IPS-20b (cell line): ENCODE measurements around the gene IGSF21.
"Not testable (repeated sequence)": the region's sequence is repeated elsewhere in the genome, so short reads cannot be mapped to it uniquely, and the experiment has no call there.

Source experiments
- H3K27ac ChIP-seq: one replicate; pipeline ENCODE4 v1.5.1; 2013; ENCODE audit warnings: low read length
- H3K27me3 ChIP-seq: 2 replicates; pipeline ENCODE4 v1.6.1; 2013; ENCODE audit warnings: mild to moderate bottlenecking, low read length, inconsistent platforms; ENCODE audit not compliant: insufficient read depth
- H3K36me3 ChIP-seq: 2 replicates; pipeline ENCODE4 v1.6.1; 2013; ENCODE audit warnings: low read depth, mild to moderate bottlenecking, inconsistent platforms, low read length, moderate library complexity; ENCODE audit not compliant: insufficient read depth
- H3K4me1 ChIP-seq: 2 replicates; pipeline ENCODE4 v1.6.1; 2013; ENCODE audit warnings: mild to moderate bottlenecking, control low read depth, inconsistent platforms, low read length, moderate library complexity; ENCODE audit not compliant: insufficient read depth
- H3K4me3 ChIP-seq: 2 replicates; pipeline ENCODE4 v1.5.1; 2013; ENCODE audit warnings: mild to moderate bottlenecking, low read length, inconsistent platforms
- H3K9ac ChIP-seq: 2 replicates; pipeline ENCODE4 v1.6.1; 2013; ENCODE audit warnings: low read depth, mild to moderate bottlenecking, inconsistent platforms, low read length, moderate library complexity
- H3K9me3 ChIP-seq: 2 replicates; pipeline ENCODE4 v1.6.1; 2013; ENCODE audit warnings: mild to moderate bottlenecking, low read depth, low read length, inconsistent platforms; ENCODE audit not compliant: insufficient read depth

Gene IGSF21

GRCh38 chr1:18372505-18372904 lies 264.9 kb downstream of the IGSF21 start:
- not testable (repeated sequence) for H3K36me3 ChIP-seq, H3K27ac ChIP-seq, H3K27me3 ChIP-seq, H3K4me1 ChIP-seq, H3K9ac ChIP-seq, H3K4me3 ChIP-seq, H3K9me3 ChIP-seq

GRCh38 chr1:18373151-18373550 lies 265.6 kb downstream of the IGSF21 start:
- Histone ChIP-seq H3K36me3 (no peaks in the 10 kb centered on the region), H3K27me3 (no peaks in the 10 kb centered on the region), H3K27ac (no peak overlapping the region), H3K9me3 (no peaks in the 10 kb centered on the region), H3K9ac (no peak overlapping the region), H3K4me1 (no peaks in the 10 kb centered on the region), H3K4me3 (no peak overlapping the region)

- no peaks in the 10 kb centered on the region for H3K4me1 ChIP-seq
- no peaks in the 10 kb centered on the region for H3K36me3 ChIP-seq
- no peak overlapping the region for H3K9ac ChIP-seq
- H3K27ac ChIP-seq: no peak overlapping the region
- no peak overlapping the region for H3K4me3 ChIP-seq
- H3K9me3 ChIP-seq: no peaks in the 10 kb centered on the region
- no peaks in the 10 kb centered on the region for H3K27me3 ChIP-seq
Measured at GRCh38 chr1:18373882-18374493, 266.4 kb downstream of the IGSF21 start.

- no peaks in the 10 kb centered on the region for H3K9me3 ChIP-seq
- no peaks in the 10 kb centered on the region for H3K36me3 ChIP-seq
- no peaks in the 10 kb centered on the region for H3K4me1 ChIP-seq
- H3K4me3 ChIP-seq: no peak overlapping the region
- H3K9ac ChIP-seq: no peak overlapping the region
- no peak overlapping the region for H3K27ac ChIP-seq
- H3K27me3 ChIP-seq: no peaks in the 10 kb centered on the region
Measured at GRCh38 chr1:18376661-18377060, 269.1 kb downstream of the IGSF21 start.

GRCh38 chr1:18380288-18380687 lies 272.7 kb downstream of the IGSF21 start:
- Histone ChIP-seq H3K9ac (no peak overlapping the region), H3K4me1 (no peaks in the 10 kb centered on the region; the same call in 1 of the 2 replicates), H3K27me3 (peaks cover 6% of the 10 kb centered on the region; the same call in 1 of the 2 replicates), H3K9me3 (no peaks in the 10 kb centered on the region), H3K27ac (no peak overlapping the region), H3K4me3 (no peak overlapping the region), H3K36me3 (no peaks in the 10 kb centered on the region)

- H3K36me3 ChIP-seq: no peaks in the 10 kb centered on the region
- peaks cover 6% of the 10 kb centered on the region for H3K27me3 ChIP-seq
- H3K4me3 ChIP-seq: no peak overlapping the region
- H3K4me1 ChIP-seq: peaks cover 4% of the 10 kb centered on the region; the same call in 1 of the 2 replicates
- no peak overlapping the region for H3K9ac ChIP-seq
- no peak overlapping the region for H3K27ac ChIP-seq
- no peaks in the 10 kb centered on the region for H3K9me3 ChIP-seq
Measured at GRCh38 chr1:18384059-18384458, 276.5 kb downstream of the IGSF21 start.

- Histone ChIP-seq H3K27ac (no peak overlapping the region), H3K36me3 (no peaks in the 10 kb centered on the region), H3K27me3 (peaks cover 6% of the 10 kb centered on the region), H3K4me3 (no peak overlapping the region), H3K9me3 (no peaks in the 10 kb centered on the region), H3K9ac (no peak overlapping the region), H3K4me1 (peaks cover 4% of the 10 kb centered on the region; the same call in 1 of the 2 replicates)
Measured at GRCh38 chr1:18384471-18384870, 276.9 kb downstream of the IGSF21 start.

- H3K4me1 ChIP-seq: peaks cover 4% of the 10 kb centered on the region; the same call in 1 of the 2 replicates
- peaks cover 6% of the 10 kb centered on the region for H3K27me3 ChIP-seq
- H3K4me3 ChIP-seq: no peak overlapping the region
- no peak overlapping the region for H3K27ac ChIP-seq
- no peaks in the 10 kb centered on the region for H3K36me3 ChIP-seq
- no peaks in the 10 kb centered on the region for H3K9me3 ChIP-seq
- H3K9ac ChIP-seq: no peak overlapping the region
Measured at GRCh38 chr1:18385239-18385790, 277.7 kb downstream of the IGSF21 start.

- no peak overlapping the region for H3K27ac ChIP-seq
- peaks cover 6% of the 10 kb centered on the region for H3K27me3 ChIP-seq
Measured at GRCh38 chr1:18386591-18386990, 279.0 kb downstream of the IGSF21 start.

GRCh38 chr1:18387307-18387706 lies 279.7 kb downstream of the IGSF21 start:
- Histone ChIP-seq H3K27ac (no peak overlapping the region), H3K27me3 (peaks cover 6% of the 10 kb centered on the region), H3K36me3 (no peaks in the 10 kb centered on the region), H3K4me1 (peaks cover 4% of the 10 kb centered on the region; the same call in 1 of the 2 replicates), H3K9ac (no peak overlapping the region), H3K9me3 (no peaks in the 10 kb centered on the region), H3K4me3 (no peak overlapping the region)

More at GRCh38 chr1:18386591-18386990, 279.0 kb downstream of the IGSF21 start:
- Histone ChIP-seq H3K9me3 (no peaks in the 10 kb centered on the region), H3K9ac (no peak overlapping the region), H3K36me3 (no peaks in the 10 kb centered on the region), H3K4me3 (no peak overlapping the region), H3K4me1 (peaks cover 4% of the 10 kb centered on the region; the same call in 1 of the 2 replicates)

- no peak overlapping the region for H3K4me3 ChIP-seq
- no peak overlapping the region for H3K27ac ChIP-seq
- H3K4me1 ChIP-seq: peaks cover under 1% of the 10 kb centered on the region; the same call in 1 of the 2 replicates
- no peaks in the 10 kb centered on the region; the same call in 1 of the 2 replicates for H3K27me3 ChIP-seq
- no peaks in the 10 kb centered on the region for H3K36me3 ChIP-seq
- H3K9ac ChIP-seq: no peak overlapping the region
- no peaks in the 10 kb centered on the region for H3K9me3 ChIP-seq
Measured at GRCh38 chr1:18390953-18391352, 283.4 kb downstream of the IGSF21 start.

- no peak overlapping the region for H3K27ac ChIP-seq
- no peaks in the 10 kb centered on the region for H3K36me3 ChIP-seq
- no peaks in the 10 kb centered on the region for H3K27me3 ChIP-seq
- H3K9me3 ChIP-seq: no peaks in the 10 kb centered on the region
- H3K4me3 ChIP-seq: no peak overlapping the region
- no peaks in the 10 kb centered on the region for H3K4me1 ChIP-seq
- no peak overlapping the region for H3K9ac ChIP-seq
Measured at GRCh38 chr1:18394563-18395156, 287.1 kb downstream of the IGSF21 start.
